A673 (cell line): Measurements from ENCODE around the gene IFNE. TPM values are rescaled to one million over a fixed set of nuclear protein-coding genes. Genes with fewer than 3 reads are reported as not detected.

Experiments used
- BruUV-seq: library from RNA; stranded (reverse); fragments of 400-500 nt; replicated peaks from 2 replicates; lab custom pipeline; 2021; lab: Mats Ljungman, UMichigan
- CTCF ChIA-PET: fragments of 300-600 bp; sonication (Branson Sonifier 250); formaldehyde crosslinking; loops from one replicate; lab custom pipeline; 2022; ENCODE audit warnings: antibody characterized with exemption; lab: Charles Lee
- POLR2A ChIA-PET: fragments of 300-600 bp; sonication (Branson Sonifier 250); formaldehyde crosslinking; loops from one replicate; lab custom pipeline; 2022; ENCODE audit warnings: antibody characterized with exemption; ENCODE audit not compliant: low non-redundant PET; lab: Charles Lee
- DNase-seq: peaks from one replicate; pipeline ENCODE4 v3.0.0-alpha.2; 2015; ENCODE audit warnings: low spot score
- H3K27ac ChIP-seq: fragments of 200-600 bp; sonication (generic); 2 replicates; pipeline ENCODE4 v1.5.1; 2016; ENCODE audit warnings: mixed run types, low read depth, mild to moderate bottlenecking, mixed read lengths, antibody characterized with exemption, low read length; ENCODE audit not compliant: poor library complexity, severe bottlenecking
- H3K27me3 ChIP-seq: fragments of 200-600 bp; sonication (generic); replicated peaks from 2 replicates; pipeline ENCODE4 v1.6.1; 2017; ENCODE audit warnings: mixed run types, low read depth, mild to moderate bottlenecking, mixed read lengths, antibody characterized with exemption, low read length; ENCODE audit not compliant: insufficient read depth, poor library complexity
- H3K36me3 ChIP-seq: fragments of 200-600 bp; sonication (generic); 2 replicates; pipeline ENCODE4 v1.6.1; 2016; ENCODE audit warnings: mixed run types, mild to moderate bottlenecking, mixed read lengths, antibody characterized with exemption, low read length; ENCODE audit not compliant: insufficient read depth, poor library complexity, severe bottlenecking
- H3K4me1 ChIP-seq: fragments of 200-600 bp; sonication (generic); 2 replicates; pipeline ENCODE4 v1.6.1; 2017; ENCODE audit warnings: mixed run types, mild to moderate bottlenecking, mixed read lengths, antibody characterized with exemption, low read length; ENCODE audit not compliant: insufficient read depth, poor library complexity, severe bottlenecking
- H3K4me3 ChIP-seq: fragments of 200-600 bp; sonication (generic); 2 replicates; pipeline ENCODE4 v1.5.1; 2016; ENCODE audit warnings: low read depth, mixed run types, mild to moderate bottlenecking, mixed read lengths, low read length; ENCODE audit not compliant: poor library complexity, severe bottlenecking
- H3K9me3 ChIP-seq: fragments of 200-600 bp; sonication (generic); 2 replicates; pipeline ENCODE4 v1.6.1; 2016; ENCODE audit warnings: mixed run types, low read depth, mild to moderate bottlenecking, mixed read lengths, antibody characterized with exemption, low read length; ENCODE audit not compliant: poor library complexity, severe bottlenecking
- CTCF ChIP-seq: fragments of 300-800, 200-600 bp; sonication (generic); conservative IDR thresholded peaks from 2 replicates; pipeline ENCODE4 v1.5.1; 2017; ENCODE audit warnings: low read depth, mild to moderate bottlenecking, antibody characterized with exemption, low read length, moderate library complexity, mixed read lengths
- EZH2 ChIP-seq: fragments of 200-600 bp; sonication (generic); IDR thresholded peaks from 2 replicates; pipeline ENCODE4 v1.6.1; 2017; ENCODE audit warnings: borderline replicate concordance, low read depth, mild to moderate bottlenecking, mixed read lengths, antibody characterized with exemption, low read length; ENCODE audit not compliant: poor library complexity, severe bottlenecking
- intact Hi-C: fragments of 100-400 bp; cut with micrococcal nuclease; formaldehyde crosslinking; loops from one replicate; pipeline ENCODE4 v1.10.0; 2022; ENCODE audit not compliant: unreplicated experiment
- total RNA-seq: library from RNA; stranded (reverse); gene quantifications from 2 replicates; pipeline ENCODE4 v1.2.3, GENCODE V29; 2021

The IFNE gene
- total RNA-seq, 1 experiment from 2014 or later: not detected

- ChIA-PET POLR2A (no interaction called here), CTCF (no interaction called here)
- intact Hi-C loops: no loop called here
- H3K9me3 ChIP-seq: no peaks in the 10 kb centered on the region
- no peaks in the 10 kb centered on the region for H3K4me1 ChIP-seq
- no peak overlapping the region for H3K4me3 ChIP-seq
- no peak overlapping the region for H3K27ac ChIP-seq
- BruUV-seq: no TSS peak
- TF ChIP-seq EZH2 (no peak), CTCF (no peak)
- DNase-seq: no peak
- peaks cover 15% of the 10 kb centered on the region for H3K27me3 ChIP-seq
- no peaks in the 10 kb centered on the region for H3K36me3 ChIP-seq
Measured at GRCh38 chr9:21479152-21479702, 2.9 kb downstream of the IFNE start.

- H3K27ac ChIP-seq: no peak overlapping the region
- no peak for TF ChIP-seq EZH2
- no peak for TF ChIP-seq CTCF
- no peaks in the 10 kb centered on the region for H3K4me1 ChIP-seq
- no peaks in the 10 kb centered on the region for H3K9me3 ChIP-seq
- no peaks in the 10 kb centered on the region for H3K36me3 ChIP-seq
- ChIA-PET CTCF (no interaction called here), POLR2A (no interaction called here)
- no peak for DNase-seq
- peaks cover 10% of the 10 kb centered on the region for H3K27me3 ChIP-seq
- intact Hi-C loops: no loop called here
- no TSS peak for BruUV-seq
- no peak overlapping the region for H3K4me3 ChIP-seq
Measured at GRCh38 chr9:21477466-21477865, 4.6 kb downstream of the IFNE start.

GRCh38 chr9:21473236-21473635, 8.9 kb downstream of the IFNE start:
- no peak for TF ChIP-seq EZH2
- TF ChIP-seq CTCF: no peak
- CTCF ChIA-PET: no interaction called here
- DNase-seq: no peak
- POLR2A ChIA-PET: no interaction called here
- Histone ChIP-seq H3K4me3 (no peak overlapping the region), H3K36me3 (no peaks in the 10 kb centered on the region), H3K27me3 (peaks cover 6% of the 10 kb centered on the region), H3K9me3 (no peaks in the 10 kb centered on the region), H3K27ac (no peak overlapping the region), H3K4me1 (no peaks in the 10 kb centered on the region)
- no TSS peak for BruUV-seq
- intact Hi-C loops: no loop called here
